IMR-90 (cell line): ENCODE results near the gene SH3BP4.

ENCODE experiments used
- BHLHE40 ChIP-seq: fragments of 150-350 bp; IDR thresholded peaks from 2 replicates; pipeline ENCODE4 v1.6.1; 2016; ENCODE audit warnings: mild to moderate bottlenecking, low read depth, low read length
- CEBPB ChIP-seq: IDR thresholded peaks from 2 replicates; pipeline ENCODE4 v1.6.1; 2012; ENCODE audit warnings: low read depth, low read length, improper control_type of control experiment
- CHD1 ChIP-seq: IDR thresholded peaks from 2 replicates; pipeline ENCODE4 v1.6.1; 2012; ENCODE audit warnings: low read depth, low read length, improper control_type of control experiment
- FOS ChIP-seq: fragments of 150-350 bp; IDR thresholded peaks from 2 replicates; pipeline ENCODE4 v1.6.1; 2016; ENCODE audit warnings: low read depth, low read length
- MAFK ChIP-seq: IDR thresholded peaks from 2 replicates; pipeline ENCODE4 v1.6.1; 2012; ENCODE audit warnings: low read depth, low read length, improper control_type of control experiment
- MAZ ChIP-seq: IDR thresholded peaks from 2 replicates; pipeline ENCODE4 v1.6.1; 2012; ENCODE audit warnings: low read depth, mild to moderate bottlenecking, low read length, improper control_type of control experiment, moderate library complexity, borderline replicate concordance
- MXI1 ChIP-seq: IDR thresholded peaks from 2 replicates; pipeline ENCODE4 v1.6.1; 2012; ENCODE audit warnings: low read depth, mild to moderate bottlenecking, low read length, moderate library complexity, borderline replicate concordance
- POLR2A ChIP-seq: IDR thresholded peaks from 2 replicates; pipeline ENCODE4 v1.6.1; 2012; ENCODE audit warnings: mild to moderate bottlenecking, low read depth, low read length
- RFX5 ChIP-seq: IDR thresholded peaks from 2 replicates; pipeline ENCODE4 v1.8.0; 2012; ENCODE audit warnings: low read depth, mild to moderate bottlenecking, low read length, moderate library complexity
- SMC3 ChIP-seq: fragments of 150-350 bp; IDR thresholded peaks from 2 replicates; pipeline ENCODE4 v1.6.1; 2016; ENCODE audit warnings: low read depth, mild to moderate bottlenecking, antibody characterized with exemption, low read length, moderate library complexity
- TF ChIP-seq, protein P1 (sequence below): conservative IDR thresholded peaks from 2 replicates; pipeline ENCODE4 v1.5.1; 2012; ENCODE audit warnings: mild to moderate bottlenecking, low read depth, low read length, improper control_type of control experiment
- TF ChIP-seq, protein P2 (sequence below): fragments of 150-350 bp; IDR thresholded peaks from 2 replicates; pipeline ENCODE4 v1.6.1; 2016; ENCODE audit warnings: low read depth, mild to moderate bottlenecking, low read length, moderate library complexity, borderline replicate concordance

DNA sequence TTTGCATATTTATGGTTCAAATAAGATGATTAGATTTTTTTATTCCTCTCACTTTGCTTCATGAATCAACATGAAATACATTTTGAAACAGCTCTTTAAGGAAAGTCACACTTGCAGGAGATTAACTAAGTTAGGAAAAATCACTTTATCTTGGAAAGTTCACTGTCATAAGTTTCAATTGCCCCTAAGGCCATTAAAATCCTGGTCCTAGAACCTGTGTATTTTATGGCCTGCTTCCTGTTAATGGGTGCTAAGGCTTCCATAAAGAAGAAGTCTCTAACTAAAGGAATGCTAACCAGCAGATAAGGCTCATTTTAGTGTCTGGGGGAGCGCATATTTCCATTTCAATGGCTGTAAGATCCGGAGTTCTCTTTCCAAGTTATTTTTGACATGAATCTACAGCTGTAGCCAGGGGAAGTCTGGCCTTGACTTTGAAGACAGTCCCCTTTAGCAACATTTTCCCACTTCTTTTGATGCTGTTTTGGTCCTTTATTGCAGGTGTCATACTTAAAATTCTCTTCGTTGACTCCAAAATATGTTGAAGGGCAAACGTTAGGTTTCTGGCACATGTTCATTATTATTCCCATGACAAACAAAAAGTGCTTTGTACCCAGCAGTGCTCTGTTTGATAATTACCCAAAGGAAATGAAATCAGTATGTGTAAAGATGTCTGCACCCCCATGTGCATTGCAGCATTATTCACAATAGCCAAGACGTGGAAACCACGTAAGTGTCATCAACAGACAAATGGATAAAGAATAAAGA lies 34.4 kb upstream of the SH3BP4 start:
- TF ChIP-seq, protein P1, sequence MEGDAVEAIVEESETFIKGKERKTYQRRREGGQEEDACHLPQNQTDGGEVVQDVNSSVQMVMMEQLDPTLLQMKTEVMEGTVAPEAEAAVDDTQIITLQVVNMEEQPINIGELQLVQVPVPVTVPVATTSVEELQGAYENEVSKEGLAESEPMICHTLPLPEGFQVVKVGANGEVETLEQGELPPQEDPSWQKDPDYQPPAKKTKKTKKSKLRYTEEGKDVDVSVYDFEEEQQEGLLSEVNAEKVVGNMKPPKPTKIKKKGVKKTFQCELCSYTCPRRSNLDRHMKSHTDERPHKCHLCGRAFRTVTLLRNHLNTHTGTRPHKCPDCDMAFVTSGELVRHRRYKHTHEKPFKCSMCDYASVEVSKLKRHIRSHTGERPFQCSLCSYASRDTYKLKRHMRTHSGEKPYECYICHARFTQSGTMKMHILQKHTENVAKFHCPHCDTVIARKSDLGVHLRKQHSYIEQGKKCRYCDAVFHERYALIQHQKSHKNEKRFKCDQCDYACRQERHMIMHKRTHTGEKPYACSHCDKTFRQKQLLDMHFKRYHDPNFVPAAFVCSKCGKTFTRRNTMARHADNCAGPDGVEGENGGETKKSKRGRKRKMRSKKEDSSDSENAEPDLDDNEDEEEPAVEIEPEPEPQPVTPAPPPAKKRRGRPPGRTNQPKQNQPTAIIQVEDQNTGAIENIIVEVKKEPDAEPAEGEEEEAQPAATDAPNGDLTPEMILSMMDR = no peak
- TF ChIP-seq SMC3 (no peak), RFX5 (no peak), MAFK (no peak), MAZ (no peak), BHLHE40 (no peak), MXI1 (no peak), CEBPB (no peak), FOS (no peak), POLR2A (no peak), CHD1 (no peak)
- TF ChIP-seq, protein P2, sequence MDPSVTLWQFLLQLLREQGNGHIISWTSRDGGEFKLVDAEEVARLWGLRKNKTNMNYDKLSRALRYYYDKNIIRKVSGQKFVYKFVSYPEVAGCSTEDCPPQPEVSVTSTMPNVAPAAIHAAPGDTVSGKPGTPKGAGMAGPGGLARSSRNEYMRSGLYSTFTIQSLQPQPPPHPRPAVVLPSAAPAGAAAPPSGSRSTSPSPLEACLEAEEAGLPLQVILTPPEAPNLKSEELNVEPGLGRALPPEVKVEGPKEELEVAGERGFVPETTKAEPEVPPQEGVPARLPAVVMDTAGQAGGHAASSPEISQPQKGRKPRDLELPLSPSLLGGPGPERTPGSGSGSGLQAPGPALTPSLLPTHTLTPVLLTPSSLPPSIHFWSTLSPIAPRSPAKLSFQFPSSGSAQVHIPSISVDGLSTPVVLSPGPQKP = no peak
